HG03103 (cell line): ENCODE measurements around the gene NECTIN1.

Experiments used
- ATAC-seq: cut with Tn5 transposase; IDR thresholded peaks from one replicate; pipeline ENCODE4 v1.9.1; 2021; ENCODE audit warnings: low read depth; ENCODE audit not compliant: unreplicated experiment

Gene NECTIN1

DNA sequence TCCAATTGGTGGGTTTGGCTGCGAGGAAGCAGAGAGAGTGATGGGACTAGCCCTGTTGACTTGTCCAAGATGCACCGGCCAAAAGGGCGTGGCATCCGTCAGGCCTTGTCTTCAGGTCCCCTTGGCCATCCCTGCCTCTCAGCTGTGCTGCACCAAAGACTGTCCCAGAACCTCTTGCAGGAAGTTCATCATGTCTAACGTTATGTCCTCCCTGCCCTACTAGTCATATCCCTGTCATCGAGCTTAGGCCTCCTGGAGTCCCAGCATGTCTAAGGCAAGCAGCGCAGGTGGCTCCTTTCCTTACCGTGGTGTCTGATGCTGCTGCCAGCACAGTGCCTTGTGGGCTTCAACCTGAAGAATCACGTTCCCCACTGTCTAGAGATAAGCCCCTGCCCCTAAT, 51.2 kb downstream of the NECTIN1 start:
- ATAC-seq, result no peak

DNA sequence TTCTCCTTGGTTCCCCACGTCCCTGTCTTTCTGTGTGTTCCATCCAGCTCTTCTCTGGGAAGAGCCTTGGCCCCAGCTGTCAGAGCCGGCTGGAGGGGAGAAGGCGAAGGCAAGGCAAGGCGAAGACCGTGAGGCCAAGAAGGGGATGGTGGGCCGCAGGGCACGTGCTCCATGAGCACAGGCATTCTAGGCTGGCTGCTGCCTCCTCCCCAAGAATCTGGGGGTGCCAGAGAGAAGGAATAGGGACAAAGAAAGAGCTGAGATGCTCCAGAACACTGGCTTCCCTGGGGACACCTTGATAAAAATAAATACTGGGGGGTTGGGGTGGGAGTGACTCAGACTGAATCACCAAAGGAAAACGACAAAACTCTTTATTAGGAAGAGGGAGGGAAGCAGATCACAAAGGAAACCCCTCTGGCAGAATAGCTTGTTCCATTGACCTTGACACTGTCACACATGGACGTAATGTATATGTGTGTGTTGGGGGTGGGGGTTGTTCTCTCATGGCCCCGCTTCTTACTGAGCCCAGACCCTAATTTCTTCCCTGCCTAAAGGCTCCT, 52.5 kb downstream of the NECTIN1 start:
- ATAC-seq, result no peak

DNA sequence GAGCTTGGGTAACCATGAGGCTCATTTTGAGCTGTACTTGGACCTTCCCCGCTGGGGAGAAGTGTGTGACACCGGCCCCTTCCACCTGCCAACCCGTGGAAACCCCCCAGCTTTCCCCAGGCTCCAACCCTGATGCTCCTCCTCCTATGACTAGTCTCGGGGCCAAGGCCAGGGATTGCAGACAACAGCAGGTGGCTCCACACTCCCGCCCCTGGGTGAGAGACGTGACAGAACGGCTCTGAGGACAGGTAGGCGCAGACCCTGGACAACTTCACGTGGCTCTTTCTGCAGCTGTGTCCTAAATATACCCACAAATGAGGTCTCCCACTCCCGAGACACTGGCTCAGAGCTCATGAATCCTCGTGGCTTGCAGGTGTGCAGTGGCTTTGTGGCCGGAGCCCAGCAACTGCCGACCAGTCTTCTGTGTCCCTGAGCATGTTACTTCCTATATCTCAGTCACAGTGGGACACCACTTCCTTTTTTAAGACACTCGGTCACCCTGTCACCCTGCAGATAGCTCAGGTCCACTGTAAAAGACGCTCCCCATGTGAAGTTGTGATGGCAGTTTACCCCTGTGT, 55.2 kb downstream of the NECTIN1 start:
- ATAC-seq, result peak; percentile 78

- ATAC-seq, result no peak
These were observed 55.8 kb downstream of the NECTIN1 start for GRCh38 chr11:119673052-119673758.

GRCh38 chr11:119672597-119672996, 56.4 kb downstream of the NECTIN1 start:
- no peak for ATAC-seq

GRCh38 chr11:119671561-119672015, 57.4 kb downstream of the NECTIN1 start:
- no peak for ATAC-seq

DNA sequence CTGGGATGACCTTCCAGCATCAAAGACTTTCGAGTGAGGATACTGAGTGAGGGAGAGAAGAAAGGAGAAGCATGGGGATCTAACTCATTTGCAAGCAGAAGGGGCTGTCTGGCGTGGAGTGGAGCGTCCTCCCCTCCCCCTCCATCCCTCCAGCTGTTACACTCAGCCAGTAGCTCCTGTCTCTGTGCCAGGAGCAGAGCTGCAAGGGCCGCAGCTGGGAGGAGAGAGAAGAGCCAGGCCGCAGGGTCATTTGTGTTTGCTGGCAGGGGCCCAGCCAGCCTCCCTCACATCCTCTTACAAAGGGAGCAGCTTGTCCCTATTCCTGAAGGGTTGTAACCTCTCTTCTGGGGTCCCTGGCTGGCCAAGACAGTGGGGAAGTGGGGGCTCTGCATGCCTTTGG, 57.9 kb downstream of the NECTIN1 start:
- no peak for ATAC-seq

- no peak for ATAC-seq
These were observed 59.5 kb downstream of the NECTIN1 start for GRCh38 chr11:119669487-119669886.

DNA sequence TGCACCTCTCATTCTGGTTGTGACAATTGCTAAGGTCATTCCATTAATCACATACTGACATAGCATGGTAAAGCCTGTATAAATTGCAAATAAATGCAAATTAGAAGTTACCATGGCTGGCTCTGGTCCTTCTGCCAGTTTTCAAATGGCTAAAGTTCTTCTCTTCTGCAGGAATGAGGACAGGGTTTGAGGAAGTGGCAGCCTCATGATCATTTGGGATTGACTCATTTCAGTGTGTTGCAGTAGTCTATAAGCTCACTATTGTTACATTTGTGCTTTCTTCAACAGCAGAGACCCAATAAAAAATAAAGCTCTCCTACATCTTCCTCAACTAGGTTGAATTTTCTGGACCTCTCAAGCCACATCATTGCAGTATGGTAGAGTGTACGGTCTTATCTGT, 60.3 kb downstream of the NECTIN1 start:
- no peak for ATAC-seq

DNA sequence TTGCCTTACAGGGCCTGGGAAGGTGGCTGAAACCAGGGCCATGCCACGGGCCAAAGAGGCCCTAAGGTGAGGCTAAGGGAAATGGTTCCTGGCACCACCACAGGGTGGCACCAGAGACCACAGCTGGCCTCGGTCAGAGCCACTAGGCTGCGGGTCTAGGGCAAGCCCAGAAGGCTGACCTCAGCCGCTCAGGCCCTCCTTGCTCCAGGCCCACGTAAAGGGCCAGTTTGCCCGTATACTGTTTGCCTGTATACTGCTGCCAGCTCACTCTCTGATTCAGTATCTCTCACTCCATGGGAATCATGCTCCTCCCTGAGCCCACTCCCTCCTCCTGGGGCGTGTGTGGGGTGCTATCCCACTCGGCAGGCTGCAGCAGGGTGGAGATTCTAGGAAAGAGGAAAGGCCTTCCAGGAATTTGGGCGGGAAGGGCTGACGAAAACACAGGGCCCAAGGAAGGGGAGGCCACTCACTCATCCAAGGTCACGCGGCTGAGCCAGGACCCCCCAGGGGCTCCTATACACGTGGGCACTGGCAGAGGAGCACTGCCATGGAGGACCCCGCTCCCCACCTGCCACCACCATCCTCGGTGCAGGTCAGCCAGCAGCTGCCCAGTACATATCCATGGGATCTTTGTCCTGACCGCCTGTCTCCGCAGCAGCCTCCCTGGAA, 62.4 kb downstream of the NECTIN1 start:
- no peak for ATAC-seq

DNA sequence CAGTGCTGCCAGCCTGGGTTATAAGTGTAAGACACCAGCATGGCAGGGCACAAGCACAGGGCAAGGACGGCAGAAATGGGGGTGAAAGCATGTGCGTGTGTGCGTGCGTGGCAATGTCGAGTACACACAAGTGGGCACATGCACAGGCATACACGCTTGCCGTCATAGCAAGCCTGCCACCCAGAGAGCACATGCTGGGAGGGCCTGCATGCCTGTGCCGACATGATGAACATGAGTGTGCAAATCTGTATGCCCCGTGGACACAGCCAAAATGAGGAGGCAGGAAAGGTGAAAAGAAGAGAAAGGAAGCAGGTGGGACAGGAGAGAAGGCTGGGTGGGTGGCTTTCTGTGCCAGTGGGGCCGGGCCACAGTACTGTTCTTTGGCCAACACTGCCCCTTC, 62.9 kb downstream of the NECTIN1 start:
- ATAC-seq, result no peak

DNA sequence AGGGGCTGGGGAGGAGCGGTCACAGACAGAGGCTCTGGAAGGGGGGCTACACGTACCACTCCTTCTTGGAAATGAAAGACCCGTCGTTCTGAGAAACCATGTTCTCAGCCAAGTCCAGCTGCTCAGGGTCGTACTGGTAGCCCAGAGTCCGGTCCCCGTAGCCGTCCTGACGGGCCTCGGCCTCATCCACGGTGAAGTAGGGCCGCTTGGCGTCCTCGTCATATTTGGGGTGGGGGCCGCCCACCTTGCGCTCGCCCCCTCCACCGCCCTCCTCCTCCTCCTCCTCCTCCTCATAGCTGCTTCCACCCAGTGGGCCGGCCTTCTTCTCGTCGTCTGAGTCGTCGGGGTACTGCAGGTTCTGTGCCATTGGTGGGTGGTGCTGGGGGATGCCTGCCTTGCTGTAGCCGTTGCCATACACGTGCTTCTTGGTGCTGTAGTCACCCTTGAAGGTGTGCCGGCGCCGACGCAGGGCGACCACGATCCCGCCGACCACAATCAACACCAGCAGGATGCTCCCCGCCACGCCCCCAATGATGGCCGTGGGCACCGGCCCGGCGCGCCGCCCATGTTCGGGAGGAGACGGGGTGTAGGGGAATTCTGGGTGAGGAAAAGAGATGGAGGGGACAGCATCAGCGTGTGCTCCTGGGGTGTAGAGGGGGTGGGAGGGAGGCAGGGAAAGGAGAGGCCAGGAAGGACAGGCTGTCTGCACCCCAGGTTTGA, 64.1 kb downstream of the NECTIN1 start:
- ATAC-seq, result no peak

GRCh38 chr11:119664063-119664572, 64.9 kb downstream of the NECTIN1 start:
- ATAC-seq, result no peak

- no peak for ATAC-seq
These were observed 65.7 kb downstream of the NECTIN1 start for GRCh38 chr11:119663279-119663678.

- ATAC-seq, result no peak
These were observed 67.8 kb downstream of the NECTIN1 start for GRCh38 chr11:119661226-119661625.

DNA sequence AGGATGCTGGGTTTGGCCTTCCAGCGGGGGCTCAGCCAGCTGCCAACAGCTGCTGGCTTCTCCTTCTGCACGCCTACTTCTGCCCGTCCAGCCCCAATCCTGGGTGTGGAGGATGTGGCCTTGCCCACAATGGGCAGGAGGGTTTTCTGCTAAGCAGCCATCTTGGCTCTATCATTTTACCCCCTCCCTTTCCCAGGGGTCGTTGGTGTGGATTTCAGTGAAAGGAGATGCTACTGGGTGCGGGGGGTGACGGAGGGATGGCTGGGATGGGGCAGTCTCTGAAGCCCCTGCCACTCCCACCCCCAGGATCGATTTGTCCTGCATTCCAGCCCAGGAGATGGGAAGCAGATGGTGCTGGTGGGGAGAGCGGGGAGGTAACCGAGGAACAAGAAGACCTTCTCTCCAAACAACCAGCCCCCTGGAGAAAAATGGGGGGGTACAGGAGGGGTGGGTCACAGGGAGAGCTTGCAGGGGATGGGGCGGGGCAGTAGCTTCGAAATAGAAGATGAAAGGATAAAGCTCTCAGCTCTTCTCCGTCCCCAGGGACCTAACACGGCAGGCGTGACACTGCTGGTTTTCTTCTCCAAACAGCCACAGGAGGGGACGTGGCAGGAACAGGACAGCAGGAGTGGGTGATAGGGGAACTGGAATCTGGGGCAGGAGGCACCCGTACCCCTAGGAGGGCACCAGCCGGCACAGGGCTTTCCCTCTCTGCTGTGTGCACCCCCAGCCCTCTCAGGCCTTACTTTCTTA, 68.9 kb downstream of the NECTIN1 start:
- no peak for ATAC-seq

DNA sequence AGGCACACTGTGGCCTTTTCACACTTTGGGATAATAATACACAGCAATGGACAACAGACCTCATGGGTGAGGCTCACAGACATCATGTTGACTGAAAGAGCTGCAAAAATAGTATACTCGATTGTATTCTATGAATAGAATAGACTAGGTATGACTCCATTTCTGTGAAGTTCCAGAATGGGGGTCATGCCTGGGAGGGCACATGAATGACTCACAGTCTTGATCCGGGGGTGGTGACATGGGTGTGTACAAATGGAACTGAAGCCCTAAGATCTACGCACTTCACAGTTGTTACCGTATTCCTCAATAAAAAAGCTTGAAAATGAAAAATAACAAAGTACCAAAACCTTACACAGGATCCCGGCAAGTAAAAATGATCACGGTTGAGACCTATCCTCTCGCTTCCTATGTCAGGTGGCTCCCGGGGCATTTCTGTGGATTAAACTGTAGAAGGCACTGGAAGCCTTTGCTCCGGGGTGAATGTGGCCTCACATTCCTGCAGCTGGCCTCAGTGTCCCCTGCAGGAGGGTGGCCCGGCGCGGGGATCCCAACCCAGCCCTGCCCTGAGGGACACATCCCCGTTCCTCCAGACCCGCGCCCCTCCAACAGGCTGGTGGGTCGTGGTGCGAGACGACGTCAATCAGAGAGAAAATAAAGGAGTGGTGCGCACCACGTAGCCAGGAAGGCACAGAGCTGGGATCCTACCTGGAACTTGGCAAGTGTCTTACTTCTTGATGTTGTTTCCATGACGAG, 75.9 kb downstream of the NECTIN1 start:
- no peak for ATAC-seq

DNA sequence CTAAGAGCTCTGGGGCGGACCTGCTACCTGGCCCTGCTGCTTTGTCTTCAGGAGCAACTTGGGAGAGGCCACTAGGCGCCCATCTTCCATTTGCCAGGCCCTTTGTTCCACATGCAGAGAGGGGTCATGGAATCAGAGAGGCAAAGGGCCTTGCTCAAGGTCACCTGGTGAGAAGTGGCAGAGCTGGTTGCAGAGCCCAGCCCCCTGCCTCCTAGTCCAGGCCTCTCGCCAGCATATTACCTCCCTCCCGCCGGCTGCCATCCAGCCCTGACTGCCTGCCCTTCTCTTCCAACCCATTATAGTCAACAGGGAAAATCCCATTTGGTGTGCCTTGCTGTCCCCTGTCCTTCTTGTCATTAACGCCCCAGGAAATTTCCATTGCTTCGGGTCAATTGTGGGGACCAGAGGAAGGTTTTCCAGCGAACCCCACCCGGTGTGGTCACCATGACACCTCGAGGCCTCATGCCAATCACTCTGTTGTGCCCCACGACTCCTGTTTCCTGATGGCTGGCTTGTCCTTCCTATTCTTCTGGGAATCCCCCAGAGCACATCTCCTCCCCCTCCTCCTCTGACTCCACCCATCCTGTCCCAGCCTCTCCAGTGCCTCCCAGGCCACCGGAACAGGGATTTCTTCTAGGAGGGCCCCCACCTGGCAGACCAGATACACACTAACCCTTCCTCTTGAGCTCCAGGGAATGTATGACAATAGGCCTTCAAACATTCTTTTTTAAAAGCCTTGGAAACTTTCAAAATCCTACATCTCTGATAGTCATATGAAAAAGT, 77.0 kb downstream of the NECTIN1 start:
- ATAC-seq, result no peak

- ATAC-seq, result no peak
These were observed 78.7 kb downstream of the NECTIN1 start for GRCh38 chr11:119650251-119650650.
